Stimulated activated effector memory CD8-positive, alpha-beta T cell treated with anti-CD3 and anti-CD28 coated beads, Interleukin-12 subunit alpha, Interleukin-12 subunit beta, amount 100 ng/mL, for 72 hours (primary cell): ENCODE data around the gene NELL1.

Experiments used
- ATAC-seq: fragments of 150-1000 bp; cut with Tn5 transposase; 2 replicates; pipeline ENCODE4 v1.10.0; 2021
- DNase-seq, 2 donors: peaks; one replicate each; pipeline ENCODE4 v3.0.0; 2021 to 2022; ENCODE audit warnings: low spot score in 2 of 2
- H3K27ac Mint-ChIP-seq: one replicate; pipeline ENCODE4 v1.8.0; 2022; ENCODE audit warnings: mild to moderate bottlenecking, mixed read lengths
- H3K36me3 Mint-ChIP-seq: one replicate; pipeline ENCODE4 v1.8.0; 2022; ENCODE audit warnings: mild to moderate bottlenecking, mixed read lengths
- H3K4me1 Mint-ChIP-seq: one replicate; pipeline ENCODE4 v1.8.0; 2022; ENCODE audit warnings: mixed read lengths
- H3K4me3 Mint-ChIP-seq: one replicate; pipeline ENCODE4 v1.8.0; 2022; ENCODE audit warnings: mild to moderate bottlenecking, mixed read lengths
- H3K9me3 Mint-ChIP-seq: one replicate; pipeline ENCODE4 v1.8.0; 2022; ENCODE audit warnings: mixed read lengths

The NELL1 gene

DNA sequence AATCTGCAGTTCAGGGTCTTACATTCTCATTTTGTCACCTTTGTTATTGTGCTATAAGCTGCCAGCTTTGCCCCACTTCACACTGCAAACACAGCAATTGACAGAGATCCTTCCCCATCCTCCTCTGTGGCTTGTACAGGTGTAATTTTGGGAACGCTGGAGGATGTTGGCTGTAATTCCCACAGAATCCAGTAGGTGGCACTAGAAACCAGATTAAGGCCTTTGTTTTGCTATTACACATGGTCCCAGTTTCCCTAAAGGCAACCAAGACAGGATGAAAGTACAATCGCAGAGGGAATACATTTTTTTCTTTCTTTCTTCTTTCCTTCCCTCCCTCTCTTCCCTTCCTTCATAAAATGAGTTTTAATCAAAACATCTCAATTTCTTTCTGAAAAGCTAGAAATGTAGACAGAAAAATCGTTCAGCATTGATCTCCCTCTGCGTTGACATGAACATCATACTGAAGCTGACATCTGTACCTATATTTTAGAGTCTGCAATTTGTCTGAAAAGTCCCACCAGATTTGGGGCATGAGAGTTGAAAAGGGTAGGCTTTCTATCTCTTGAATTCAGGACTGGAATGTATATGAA is 21.3 kb upstream of the NELL1 start:
- no peaks in the 10 kb centered on the region for H3K36me3 Mint-ChIP-seq
- H3K27ac Mint-ChIP-seq, result no peak overlapping the region
- no peak for ATAC-seq
- H3K4me1 Mint-ChIP-seq, result no peaks in the 10 kb centered on the region
- H3K9me3 Mint-ChIP-seq, result no peaks in the 10 kb centered on the region
- peak; percentile 16 to 60 for DNase-seq
- H3K4me3 Mint-ChIP-seq, result no peak overlapping the region

DNA sequence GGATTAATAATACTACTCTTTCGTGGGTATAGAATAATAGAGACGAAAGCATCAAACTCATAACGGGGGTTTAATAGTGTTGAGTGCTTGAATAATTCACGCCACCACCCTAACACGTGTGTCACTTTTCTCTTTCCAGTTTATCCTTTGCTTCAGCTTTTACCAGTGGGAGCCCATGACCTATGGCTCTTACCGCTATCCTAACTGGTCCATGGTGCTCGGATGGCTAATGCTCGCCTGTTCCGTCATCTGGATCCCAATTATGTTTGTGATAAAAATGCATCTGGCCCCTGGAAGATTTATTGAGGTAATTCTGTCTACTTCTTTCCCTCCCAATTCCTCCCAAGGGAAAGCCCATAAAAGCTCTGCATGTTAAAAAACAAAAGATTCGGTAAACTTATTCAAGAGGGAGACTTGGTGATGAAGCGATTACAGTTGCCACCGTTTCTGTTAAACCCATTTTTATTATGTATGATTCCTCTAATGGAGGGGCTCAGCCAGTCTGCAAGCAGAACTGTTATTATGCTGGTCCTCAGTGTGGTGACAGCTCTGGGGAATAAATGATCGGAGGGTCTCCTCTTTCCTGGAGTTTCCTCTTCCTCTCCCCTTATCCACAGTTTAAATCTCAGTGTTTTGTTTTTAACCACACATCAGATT is 17.1 kb upstream of the NELL1 start:
- H3K4me1 Mint-ChIP-seq, result no peaks in the 10 kb centered on the region
- H3K36me3 Mint-ChIP-seq, result no peaks in the 10 kb centered on the region
- H3K4me3 Mint-ChIP-seq, result no peak overlapping the region
- no peak for DNase-seq
- H3K27ac Mint-ChIP-seq, result no peak overlapping the region
- ATAC-seq, result no peak
- H3K9me3 Mint-ChIP-seq, result no peaks in the 10 kb centered on the region

DNA sequence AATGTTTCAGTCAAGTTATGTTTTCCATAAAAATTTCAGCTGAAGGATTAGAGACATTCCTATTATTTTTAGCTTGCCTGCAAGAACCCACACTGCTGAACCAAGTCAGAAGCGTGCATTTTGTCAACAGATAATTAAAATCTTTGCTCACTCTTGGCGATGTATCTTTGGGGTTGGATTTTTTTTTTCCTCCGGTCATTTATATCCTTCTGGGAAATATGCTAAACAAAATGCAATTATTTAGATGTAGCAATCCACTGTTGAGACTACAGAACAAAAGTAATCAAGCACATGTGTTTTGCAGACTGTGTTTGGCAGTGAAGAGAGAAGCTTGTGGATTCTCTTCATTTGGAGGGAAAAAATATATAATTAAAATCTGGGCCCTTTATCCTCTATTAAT is 15.3 kb upstream of the NELL1 start:
- Mint-ChIP-seq H3K36me3 (no peaks in the 10 kb centered on the region), H3K9me3 (no peaks in the 10 kb centered on the region), H3K27ac (no peak overlapping the region), H3K4me3 (no peak overlapping the region), H3K4me1 (no peaks in the 10 kb centered on the region)
- ATAC-seq, result no peak
- DNase-seq, result no peak

DNA sequence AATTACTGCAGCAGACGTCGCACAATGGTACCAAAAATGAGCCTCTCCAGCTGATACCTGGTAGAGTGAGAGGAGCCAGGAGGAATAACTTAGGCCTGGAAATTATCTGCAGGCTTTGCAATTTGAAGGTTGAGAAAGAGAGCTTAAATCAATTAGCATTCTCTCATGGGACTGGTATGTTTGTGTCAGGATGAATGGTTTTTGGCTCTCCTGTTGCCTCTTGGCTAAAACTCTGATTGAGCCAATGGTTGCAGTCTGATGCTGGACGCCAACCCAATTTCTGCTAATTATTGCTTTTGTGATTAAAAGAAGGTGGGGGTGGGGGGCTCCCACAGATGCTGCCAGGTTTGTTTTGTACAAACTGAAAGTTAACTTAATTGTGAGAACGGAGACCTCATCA is 12.5 kb upstream of the NELL1 start:
- Mint-ChIP-seq H3K4me1 (no peaks in the 10 kb centered on the region), H3K27ac (no peak overlapping the region), H3K36me3 (no peaks in the 10 kb centered on the region), H3K4me3 (no peak overlapping the region), H3K9me3 (no peaks in the 10 kb centered on the region)
- no peak for ATAC-seq
- no peak for DNase-seq

DNA sequence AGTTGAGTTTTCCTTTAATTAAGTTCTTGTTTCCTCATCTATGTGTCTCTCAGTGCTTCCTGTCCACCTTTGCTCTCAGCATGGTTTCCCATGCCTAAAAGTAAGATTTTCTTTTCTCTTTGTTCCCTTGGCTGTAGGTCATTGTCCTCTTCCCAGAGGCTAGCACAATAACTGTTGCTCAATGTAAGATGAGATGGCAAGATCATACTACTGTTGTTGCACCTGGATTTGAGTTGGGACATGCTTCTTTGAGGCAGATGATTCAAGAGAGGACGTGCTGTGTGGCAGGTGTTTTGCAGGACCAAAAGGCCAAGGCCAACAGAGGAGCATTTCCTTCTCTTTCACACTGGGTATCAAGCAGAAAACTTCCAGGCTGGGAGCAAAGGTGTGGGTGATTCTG is 11.3 kb upstream of the NELL1 start:
- ATAC-seq (no peak), DNase-seq (no peak)
- H3K4me3 Mint-ChIP-seq, result no peak overlapping the region
- no peak overlapping the region for H3K27ac Mint-ChIP-seq
- peaks cover 3% of the 10 kb centered on the region for H3K9me3 Mint-ChIP-seq
- H3K4me1 Mint-ChIP-seq, result no peaks in the 10 kb centered on the region
- no peaks in the 10 kb centered on the region for H3K36me3 Mint-ChIP-seq

DNA sequence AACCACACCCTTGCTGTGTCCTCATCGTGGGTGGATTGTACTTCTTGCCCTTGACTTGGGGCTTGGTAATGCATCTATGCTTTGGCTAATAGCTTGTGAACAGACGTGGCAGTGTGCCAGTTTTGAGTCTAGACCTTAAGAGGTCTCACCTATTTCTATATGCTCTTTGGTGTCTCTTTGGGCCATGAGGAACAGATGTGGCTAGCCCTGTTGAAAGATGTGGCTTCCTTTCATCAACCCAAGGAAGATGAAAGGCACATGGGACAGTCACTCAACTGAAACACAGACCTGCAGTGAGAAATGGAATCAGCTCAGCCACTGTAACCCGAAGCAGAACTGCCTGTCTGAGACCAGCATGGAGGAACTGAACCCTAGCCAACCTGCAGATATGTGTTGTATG is 7.9 kb upstream of the NELL1 start:
- Mint-ChIP-seq H3K4me1 (no peaks in the 10 kb centered on the region), H3K36me3 (no peaks in the 10 kb centered on the region), H3K27ac (no peak overlapping the region), H3K4me3 (no peak overlapping the region), H3K9me3 (peaks cover 3% of the 10 kb centered on the region)
- DNase-seq (no peak), ATAC-seq (no peak)

DNA sequence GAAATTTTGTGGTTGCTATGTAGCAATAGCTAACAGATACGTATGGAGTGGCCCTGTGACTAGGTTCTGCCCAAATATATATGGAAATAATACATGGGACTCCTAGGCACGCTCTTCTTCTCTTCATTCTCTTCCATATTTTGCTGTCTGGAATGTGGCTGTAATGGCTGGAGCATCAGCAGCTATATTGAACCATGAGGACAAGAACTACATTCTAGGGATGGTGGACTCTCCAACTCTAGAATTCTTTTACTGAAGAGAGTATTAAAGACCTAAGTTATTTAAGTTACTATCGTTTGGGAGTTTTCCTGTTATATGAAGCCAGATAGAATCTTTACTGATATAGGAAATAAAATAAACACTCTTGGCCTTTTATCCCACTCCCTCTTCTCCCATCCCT is 7.5 kb upstream of the NELL1 start:
- Mint-ChIP-seq H3K36me3 (no peaks in the 10 kb centered on the region), H3K27ac (no peak overlapping the region), H3K4me1 (no peaks in the 10 kb centered on the region), H3K9me3 (peaks cover 3% of the 10 kb centered on the region), H3K4me3 (no peak overlapping the region)
- ATAC-seq, result no peak
- DNase-seq, result no peak

DNA sequence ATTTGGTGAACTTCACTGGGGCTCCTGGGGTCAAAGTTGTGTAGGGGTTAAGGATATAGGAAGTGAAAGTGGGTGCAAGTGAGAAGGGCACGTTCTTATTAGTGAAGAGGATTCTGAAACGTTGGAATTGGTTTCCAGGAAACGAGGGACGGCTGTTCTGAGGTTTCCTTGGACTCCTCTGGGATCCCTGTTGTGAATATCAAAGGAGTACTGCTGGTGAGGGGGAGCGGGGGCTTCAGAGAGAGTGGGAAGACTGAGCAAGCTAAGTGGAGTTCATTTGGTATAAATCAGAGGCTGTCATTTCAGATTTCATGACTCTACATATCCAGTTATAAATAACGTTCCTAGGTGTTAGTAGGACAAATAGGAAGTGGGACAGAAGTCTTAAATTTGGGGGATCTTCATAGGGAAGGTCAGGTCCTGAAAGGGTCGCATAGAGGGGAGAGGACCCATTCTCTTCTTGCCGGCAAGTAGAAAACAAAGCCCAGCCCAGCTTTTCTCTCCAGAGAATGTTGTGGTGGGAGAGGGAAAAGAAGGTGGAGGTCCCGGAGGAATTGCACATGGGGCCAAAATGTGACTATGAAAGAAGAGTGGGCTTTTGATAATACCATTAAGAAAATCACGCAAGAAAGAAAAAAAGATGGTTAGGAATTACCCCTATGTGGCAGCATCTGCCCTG is 1.1 kb upstream of the NELL1 start:
- no peak for DNase-seq
- Mint-ChIP-seq H3K4me3 (no peak overlapping the region), H3K36me3 (no peaks in the 10 kb centered on the region), H3K9me3 (no peaks in the 10 kb centered on the region), H3K4me1 (peaks cover 12% of the 10 kb centered on the region), H3K27ac (no peak overlapping the region)
- no peak for ATAC-seq

DNA sequence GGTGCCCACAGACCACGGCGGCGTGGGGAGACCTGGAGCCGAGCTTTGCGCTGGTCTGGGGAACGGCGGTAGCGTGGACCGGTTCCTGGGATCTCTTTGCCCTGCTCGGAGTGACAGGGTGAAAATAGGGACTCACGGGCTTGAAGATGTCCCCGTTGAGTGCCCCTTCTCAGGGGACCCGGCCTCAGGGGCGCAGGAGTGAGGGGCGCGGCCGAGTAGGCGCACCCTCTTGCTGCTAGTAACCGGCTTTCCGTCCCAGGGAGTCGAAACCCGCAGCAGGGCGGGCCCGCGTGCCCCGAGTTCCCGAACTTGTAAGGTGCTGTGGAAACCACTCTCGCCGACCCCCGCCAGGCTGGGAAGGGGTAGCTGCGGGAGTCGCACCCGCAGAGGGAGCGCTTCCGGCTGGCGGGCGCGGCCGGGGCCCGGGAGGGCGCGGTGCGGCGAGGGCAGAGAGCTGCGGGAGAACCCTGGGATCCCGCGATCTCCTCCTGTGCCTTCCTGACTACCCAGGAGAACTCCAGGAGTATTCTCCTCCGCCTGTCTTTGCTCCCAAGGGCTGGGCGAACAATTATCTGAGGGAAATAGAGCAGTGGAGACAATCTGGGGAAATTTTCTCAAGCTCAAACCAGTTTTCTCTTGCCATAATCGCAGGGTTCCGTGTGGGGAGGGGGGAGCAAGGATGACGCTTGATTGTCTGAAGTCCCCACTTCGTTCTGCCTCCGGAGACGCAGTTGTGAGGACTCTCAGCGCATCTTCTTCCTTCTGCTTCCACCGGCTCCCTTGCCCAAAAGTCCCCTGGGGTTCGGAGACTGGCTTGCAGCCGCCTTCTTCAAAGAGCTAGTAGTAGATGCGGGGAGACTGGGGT is 666 bp downstream of the NELL1 start:
- Mint-ChIP-seq H3K36me3 (no peaks in the 10 kb centered on the region), H3K4me3 (no peak overlapping the region), H3K27ac (no peak overlapping the region), H3K4me1 (peaks cover 12% of the 10 kb centered on the region), H3K9me3 (no peaks in the 10 kb centered on the region)
- no peak for DNase-seq
- no peak for ATAC-seq

DNA sequence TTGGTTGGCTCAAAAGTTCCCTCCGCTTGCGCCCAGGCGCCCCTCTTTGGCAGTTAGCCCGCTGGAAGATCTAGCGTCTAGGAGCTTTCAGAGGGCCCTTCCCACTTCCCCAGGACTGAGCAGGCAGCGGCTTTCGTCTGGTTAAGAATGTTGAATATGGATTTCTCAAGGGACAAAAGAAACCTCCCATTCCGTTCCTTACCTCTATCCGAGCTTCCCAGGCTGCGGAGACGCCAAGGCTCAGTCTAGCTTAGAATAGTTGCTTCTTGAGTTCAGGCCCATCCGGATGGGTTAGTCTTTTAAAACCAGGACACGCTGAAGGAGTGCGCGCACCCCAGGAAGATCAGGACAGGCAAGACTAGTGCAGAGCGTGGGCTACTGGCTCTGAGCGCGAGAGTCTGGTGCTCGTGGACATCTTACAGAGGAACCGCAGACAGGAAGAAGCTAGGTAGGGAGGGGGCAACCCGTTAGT is 1.6 kb downstream of the NELL1 start:
- Mint-ChIP-seq H3K27ac (no peak overlapping the region), H3K36me3 (no peaks in the 10 kb centered on the region), H3K4me3 (no peak overlapping the region), H3K9me3 (no peaks in the 10 kb centered on the region), H3K4me1 (peaks cover 12% of the 10 kb centered on the region)
- no peak for DNase-seq
- peak; percentile 12 for ATAC-seq

DNA sequence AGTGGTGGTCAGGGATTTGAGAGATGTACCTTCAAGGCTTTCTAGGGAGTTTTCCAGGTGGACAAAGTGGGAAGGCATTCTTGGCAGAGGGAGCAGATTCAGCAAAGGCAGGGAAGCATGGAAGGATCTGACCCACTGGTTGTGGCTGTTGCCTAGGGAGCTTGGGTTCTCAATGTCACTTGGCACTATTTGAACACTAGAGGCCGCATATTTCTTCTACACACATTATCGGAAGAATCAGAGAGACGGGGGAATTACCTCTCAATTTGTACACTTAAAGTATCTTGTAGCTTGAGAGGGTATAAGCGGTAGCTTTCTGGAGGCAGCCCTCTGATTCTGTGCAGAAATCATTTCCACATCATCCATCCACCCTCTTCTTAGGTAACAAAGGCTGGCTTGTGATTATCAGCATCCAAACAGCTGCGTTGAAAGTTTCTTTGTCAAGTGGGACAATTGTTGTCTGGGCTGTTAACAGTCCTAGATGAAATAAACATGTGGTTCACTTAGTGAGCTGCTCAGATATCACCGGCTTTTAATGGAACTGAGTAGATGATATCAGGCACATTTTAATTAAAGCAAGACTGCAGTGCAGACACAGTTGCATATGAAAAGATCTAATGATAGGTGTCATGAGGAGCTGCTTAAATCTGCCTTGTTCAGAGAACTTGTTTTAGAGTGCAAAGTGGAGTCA is 2.6 kb downstream of the NELL1 start:
- H3K9me3 Mint-ChIP-seq, result no peaks in the 10 kb centered on the region
- H3K4me1 Mint-ChIP-seq, result peaks cover 12% of the 10 kb centered on the region
- no peaks in the 10 kb centered on the region for H3K36me3 Mint-ChIP-seq
- no peak overlapping the region for H3K27ac Mint-ChIP-seq
- no peak overlapping the region for H3K4me3 Mint-ChIP-seq
- ATAC-seq (no peak), DNase-seq (no peak)

DNA sequence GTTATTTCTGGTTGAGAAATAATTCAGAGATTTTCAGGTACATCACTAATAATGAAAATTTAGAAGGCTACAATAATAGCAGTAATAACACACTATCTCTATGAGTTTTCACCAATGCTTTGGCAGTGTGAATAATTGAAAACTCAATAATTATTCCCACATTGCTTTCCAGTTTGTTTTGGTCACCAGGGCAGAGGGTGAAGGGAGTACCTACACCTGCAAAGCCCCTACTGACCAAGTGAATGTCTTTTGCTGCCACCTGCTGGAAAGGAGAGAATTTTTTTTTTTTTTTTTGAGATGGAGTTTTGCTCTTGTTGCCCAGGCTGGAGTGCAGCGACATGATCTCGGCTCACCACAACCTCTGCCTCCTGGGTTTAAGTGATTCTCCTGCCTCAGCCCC is 3.2 kb downstream of the NELL1 start:
- ATAC-seq, result no peak
- peaks cover 12% of the 10 kb centered on the region for H3K4me1 Mint-ChIP-seq
- DNase-seq, result no peak

DNA sequence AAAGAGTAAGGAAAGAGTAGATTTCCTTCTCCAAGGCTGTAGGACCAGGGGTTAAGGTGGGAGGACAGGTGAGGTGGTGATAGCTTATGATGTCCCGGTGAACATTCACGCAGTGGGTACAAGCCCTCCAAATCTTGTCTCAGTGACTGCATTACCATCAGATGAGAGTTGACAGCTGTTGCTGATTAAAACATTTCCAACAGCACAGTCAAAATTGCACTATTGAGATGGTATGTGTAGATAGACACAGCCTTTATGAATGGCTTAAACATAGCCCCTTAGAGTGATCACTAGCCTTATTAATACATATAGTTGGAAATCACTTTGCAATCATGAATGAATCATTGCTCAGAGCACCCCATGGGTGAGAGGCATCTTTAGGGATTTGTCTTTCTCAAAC is 7.3 kb downstream of the NELL1 start:
- Mint-ChIP-seq H3K4me3 (no peak overlapping the region), H3K27ac (no peak overlapping the region), H3K36me3 (no peaks in the 10 kb centered on the region), H3K4me1 (no peaks in the 10 kb centered on the region), H3K9me3 (no peaks in the 10 kb centered on the region)
- DNase-seq, result no peak
- no peak for ATAC-seq

More for the DNA sequence above, 3.2 kb downstream of the NELL1 start:
- Mint-ChIP-seq H3K4me3 (no peak overlapping the region), H3K9me3 (no peaks in the 10 kb centered on the region), H3K27ac (no peak overlapping the region), H3K36me3 (no peaks in the 10 kb centered on the region)

DNA sequence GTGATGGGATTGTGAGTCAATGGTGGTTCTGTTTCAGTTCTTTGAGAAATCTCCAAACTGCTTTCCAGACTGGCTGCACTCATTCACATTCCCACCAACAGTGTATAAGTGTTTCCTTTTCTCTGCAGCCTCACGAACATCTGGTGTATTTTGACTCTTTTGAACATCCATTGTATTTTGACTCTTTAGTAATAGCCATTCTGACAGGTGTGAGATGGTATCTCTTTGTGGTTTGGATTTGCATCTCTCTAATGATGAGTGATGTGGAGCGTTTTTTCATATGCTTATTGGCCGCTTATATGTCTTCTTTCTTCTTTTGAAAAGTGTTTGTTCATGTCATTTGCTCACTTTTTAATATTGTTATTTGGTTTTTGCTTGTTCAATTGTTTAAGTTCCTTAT is 19.4 kb downstream of the NELL1 start:
- ATAC-seq, result no peak
- Mint-ChIP-seq H3K27ac (no peak overlapping the region), H3K4me3 (no peak overlapping the region), H3K36me3 (no peaks in the 10 kb centered on the region), H3K4me1 (no peaks in the 10 kb centered on the region), H3K9me3 (peaks cover 3% of the 10 kb centered on the region)
- no peak for DNase-seq

DNA sequence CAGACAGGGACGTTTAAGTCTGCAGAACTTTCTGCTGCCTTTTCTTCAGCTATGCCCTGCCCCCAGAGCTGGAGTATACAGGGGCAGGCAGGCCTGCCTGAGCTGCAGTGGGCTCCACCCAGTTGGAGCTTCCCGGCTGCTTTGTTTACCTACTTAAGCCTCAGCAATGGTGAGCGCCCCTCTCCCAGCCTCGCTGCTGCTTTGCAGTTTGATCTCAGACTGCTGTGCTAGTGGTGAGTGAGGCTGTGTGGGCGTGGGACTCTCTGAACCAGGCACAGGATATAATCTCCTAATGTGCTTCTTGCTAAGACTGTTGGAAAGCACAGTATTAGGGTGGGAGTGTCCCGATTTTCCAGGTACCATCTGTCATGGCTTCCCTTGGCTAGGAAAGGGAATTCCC is 38.5 kb downstream of the NELL1 start:
- H3K4me3 Mint-ChIP-seq, result no peak overlapping the region
- no peaks in the 10 kb centered on the region for H3K36me3 Mint-ChIP-seq
- no peak overlapping the region for H3K27ac Mint-ChIP-seq
- no peak for DNase-seq
- peaks cover 6% of the 10 kb centered on the region for H3K9me3 Mint-ChIP-seq
- no peaks in the 10 kb centered on the region for H3K4me1 Mint-ChIP-seq
- ATAC-seq, result no peak
